Measurements from ENCODE around the gene METAP1. TPM values are rescaled to one million over a fixed set of nuclear protein-coding genes. Genes with fewer than 3 reads are reported as not detected.

METAP1 gene
- total RNA-seq, 2 donors from 2014 or later: 66.2 to 69.3 TPM

DNA sequence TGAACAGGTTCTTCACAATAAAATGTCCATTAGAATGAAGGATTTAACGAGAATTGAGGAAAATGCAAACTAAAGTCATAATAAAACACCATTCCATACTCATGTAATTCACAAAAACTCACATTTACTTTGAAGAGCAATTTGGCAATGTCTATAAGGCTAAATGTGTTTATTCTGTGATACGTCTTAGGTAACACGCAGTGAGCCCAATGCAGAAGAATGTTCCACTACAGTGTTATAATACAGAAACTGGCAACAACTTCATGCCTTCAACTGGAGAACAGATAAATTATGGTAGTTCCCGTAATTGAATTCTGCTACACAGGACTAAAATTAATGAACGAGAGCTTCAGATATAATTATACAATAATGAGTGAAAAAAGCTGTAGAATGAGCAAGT is 75.6 kb downstream of the METAP1 start:
- peaks cover 4% of the 10 kb centered on the region for H3K36me3 ChIP-seq
- no peak overlapping the region for H3K9ac ChIP-seq (ENCODE audit: low read depth in 2 of 2, low read length in 2 of 2)
- no peak for DNase-seq
- no peak overlapping the region for H3K4me3 ChIP-seq
- H3K27me3 ChIP-seq: no peaks in the 10 kb centered on the region
- H3K4me1 ChIP-seq: no peaks in the 10 kb centered on the region
- intact Hi-C loops (cut with DNase I): no loop called here
- H3K27ac ChIP-seq: no peak overlapping the region
- TF ChIP-seq, protein P1, sequence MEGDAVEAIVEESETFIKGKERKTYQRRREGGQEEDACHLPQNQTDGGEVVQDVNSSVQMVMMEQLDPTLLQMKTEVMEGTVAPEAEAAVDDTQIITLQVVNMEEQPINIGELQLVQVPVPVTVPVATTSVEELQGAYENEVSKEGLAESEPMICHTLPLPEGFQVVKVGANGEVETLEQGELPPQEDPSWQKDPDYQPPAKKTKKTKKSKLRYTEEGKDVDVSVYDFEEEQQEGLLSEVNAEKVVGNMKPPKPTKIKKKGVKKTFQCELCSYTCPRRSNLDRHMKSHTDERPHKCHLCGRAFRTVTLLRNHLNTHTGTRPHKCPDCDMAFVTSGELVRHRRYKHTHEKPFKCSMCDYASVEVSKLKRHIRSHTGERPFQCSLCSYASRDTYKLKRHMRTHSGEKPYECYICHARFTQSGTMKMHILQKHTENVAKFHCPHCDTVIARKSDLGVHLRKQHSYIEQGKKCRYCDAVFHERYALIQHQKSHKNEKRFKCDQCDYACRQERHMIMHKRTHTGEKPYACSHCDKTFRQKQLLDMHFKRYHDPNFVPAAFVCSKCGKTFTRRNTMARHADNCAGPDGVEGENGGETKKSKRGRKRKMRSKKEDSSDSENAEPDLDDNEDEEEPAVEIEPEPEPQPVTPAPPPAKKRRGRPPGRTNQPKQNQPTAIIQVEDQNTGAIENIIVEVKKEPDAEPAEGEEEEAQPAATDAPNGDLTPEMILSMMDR (IDR thresholded peaks at IDR 0.05): no peak
- H3K9me3 ChIP-seq: no peaks in the 10 kb centered on the region

DNA sequence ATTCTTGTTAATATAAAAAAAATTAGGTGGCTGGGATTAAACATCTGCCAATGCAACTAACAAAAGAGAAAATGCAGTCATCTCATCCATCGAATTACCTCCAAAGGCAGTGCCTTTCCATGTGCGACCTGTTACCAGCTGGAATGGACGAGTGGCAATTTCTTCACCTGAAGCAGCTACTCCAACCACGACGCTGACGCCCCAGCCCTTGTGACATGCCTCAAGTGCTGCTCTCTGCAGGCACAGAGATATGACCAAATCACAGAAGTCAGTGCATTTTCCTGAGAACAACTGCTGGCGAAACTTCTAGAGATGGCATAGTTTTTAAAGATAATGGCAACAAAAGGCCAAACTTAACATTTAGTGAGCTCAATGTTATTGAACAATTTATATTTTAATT is 79.3 kb downstream of the METAP1 start:
- peaks cover 4% of the 10 kb centered on the region for H3K36me3 ChIP-seq
- H3K27me3 ChIP-seq: no peaks in the 10 kb centered on the region
- H3K4me3 ChIP-seq: no peak overlapping the region
- H3K4me1 ChIP-seq: peaks cover under 1% of the 10 kb centered on the region
- intact Hi-C loops (cut with DNase I): no loop called here
- no peak for DNase-seq
- H3K9ac ChIP-seq (ENCODE audit: low read depth in 2 of 2, low read length in 2 of 2): no peak overlapping the region
- no peak overlapping the region for H3K27ac ChIP-seq
- no peaks in the 10 kb centered on the region for H3K9me3 ChIP-seq
- TF ChIP-seq, protein P1 (IDR thresholded peaks at IDR 0.05): no peak

DNA sequence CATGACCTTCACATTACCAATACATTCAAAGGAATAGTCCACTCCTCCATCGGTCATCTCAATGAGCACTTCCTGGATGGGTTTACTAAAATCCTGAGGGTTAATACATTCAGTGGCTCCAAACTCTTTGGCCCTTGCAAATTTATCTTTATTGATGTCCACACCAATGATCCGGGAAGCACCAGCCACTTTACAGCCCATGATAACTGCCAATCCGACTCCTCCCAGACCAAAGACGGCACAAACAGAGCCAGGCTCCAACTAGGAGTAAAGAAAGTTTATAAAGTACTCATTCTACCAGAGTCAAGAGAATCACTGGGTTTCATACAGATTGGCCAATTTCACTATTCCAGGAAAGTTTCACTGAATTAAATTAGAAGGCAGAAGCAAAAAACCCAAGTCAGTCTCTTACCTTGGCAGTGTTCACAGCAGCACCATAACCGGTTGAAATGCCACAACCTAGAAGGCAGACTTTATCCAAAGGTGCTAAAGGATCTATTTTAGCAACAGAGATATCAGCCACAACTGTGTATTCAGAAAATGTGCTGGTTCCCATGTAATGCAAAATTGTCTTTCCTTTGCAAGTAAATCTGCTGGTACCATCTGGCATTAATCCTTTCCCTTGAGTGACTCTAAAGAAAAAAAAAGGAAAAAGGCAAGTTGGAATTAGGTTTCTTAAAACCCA is 80.9 kb downstream of the METAP1 start:
- H3K9me3 ChIP-seq: no peaks in the 10 kb centered on the region
- no peaks in the 10 kb centered on the region for H3K27me3 ChIP-seq
- intact Hi-C loops (cut with DNase I): no loop called here
- peaks cover 4% of the 10 kb centered on the region for H3K36me3 ChIP-seq
- H3K27ac ChIP-seq: no peak overlapping the region
- TF ChIP-seq, protein P1 (IDR thresholded peaks at IDR 0.05): no peak
- peaks cover 4% of the 10 kb centered on the region for H3K4me1 ChIP-seq
- no peak for DNase-seq
- H3K4me3 ChIP-seq: no peak overlapping the region
- H3K9ac ChIP-seq (ENCODE audit: low read depth in 2 of 2, low read length in 2 of 2): no peak overlapping the region

DNA sequence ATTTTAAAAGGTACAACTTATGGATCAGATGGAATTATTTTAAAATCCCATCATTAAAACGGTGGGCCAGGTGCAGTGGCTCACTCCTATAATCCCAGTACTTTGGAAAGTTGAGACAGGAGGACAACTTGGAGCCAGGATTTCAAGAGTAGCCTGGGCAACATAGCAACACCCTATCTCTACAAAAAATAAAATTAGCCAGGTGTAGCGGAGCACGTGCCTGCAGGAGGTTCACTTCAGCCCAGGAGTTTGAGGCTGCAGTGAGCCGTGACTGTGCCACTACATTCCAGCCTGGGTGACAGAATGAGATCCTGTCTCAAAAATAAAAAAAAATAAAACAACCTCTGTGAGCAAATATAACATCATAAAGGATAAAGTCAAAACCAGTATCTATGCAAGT is 81.7 kb downstream of the METAP1 start:
- no peaks in the 10 kb centered on the region for H3K27me3 ChIP-seq
- TF ChIP-seq, protein P1 (IDR thresholded peaks at IDR 0.05): no peak
- H3K4me3 ChIP-seq: no peak overlapping the region
- no peaks in the 10 kb centered on the region for H3K9me3 ChIP-seq
- intact Hi-C loops (cut with DNase I): no loop called here
- peaks cover 4% of the 10 kb centered on the region for H3K36me3 ChIP-seq
- H3K27ac ChIP-seq: no peak overlapping the region
- no peak overlapping the region for H3K9ac ChIP-seq (ENCODE audit: low read depth in 2 of 2, low read length in 2 of 2)
- no peak for DNase-seq
- H3K4me1 ChIP-seq: peaks cover 4% of the 10 kb centered on the region

DNA sequence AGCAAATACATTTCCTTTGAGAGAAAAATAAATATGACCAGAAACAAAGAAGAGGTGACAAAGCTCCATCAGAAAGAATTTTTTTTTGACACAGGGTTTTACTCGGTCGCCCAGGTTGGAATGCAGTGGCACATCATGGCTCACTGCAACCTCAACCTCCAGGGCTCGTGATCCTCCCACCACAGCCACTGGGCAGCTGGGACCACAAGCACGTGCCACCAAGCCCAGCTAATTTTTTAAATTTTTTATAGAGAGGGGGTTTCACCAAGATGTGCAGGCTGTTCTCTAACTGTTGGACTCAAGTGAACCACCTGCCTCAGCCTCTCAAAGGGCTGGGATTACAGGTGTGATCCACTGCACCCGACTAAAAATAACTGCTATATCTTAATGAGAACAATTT is 82.8 kb downstream of the METAP1 start:
- Histone ChIP-seq H3K4me1 (peaks cover 4% of the 10 kb centered on the region), H3K9me3 (no peaks in the 10 kb centered on the region), H3K36me3 (peaks cover 1% of the 10 kb centered on the region), H3K9ac (ENCODE audit: low read depth in 2 of 2, low read length in 2 of 2) (no peak overlapping the region), H3K4me3 (no peak overlapping the region), H3K27me3 (no peaks in the 10 kb centered on the region), H3K27ac (no peak overlapping the region)
- no peak for DNase-seq
- TF ChIP-seq, protein P1 (IDR thresholded peaks at IDR 0.05): no peak
- intact Hi-C loops (cut with DNase I): no loop called here

Data from colonic mucosa (tissue), 4 donors.